DOHH2 (cell line): Measurements from ENCODE around the gene RAVER2.

Source experiments
- H3F3A ChIP-seq: fragments of 200-600 bp; sonication (generic), shearing (Covaris generic); 2 replicates; pipeline ENCODE4 v1.6.0; 2016; ENCODE audit warnings: antibody characterized with exemption, mild to moderate bottlenecking; ENCODE audit not compliant: control insufficient read depth, insufficient read depth
- H3K27ac ChIP-seq: fragments of 200-600 bp; sonication (generic); 2 replicates; pipeline ENCODE4 v1.5.1; 2014; ENCODE audit warnings: low read depth, mild to moderate bottlenecking, low read length, moderate library complexity
- H3K27me3 ChIP-seq: fragments of 200-600 bp; sonication (generic); 2 replicates; pipeline ENCODE4 v1.6.1; 2014; ENCODE audit warnings: mild to moderate bottlenecking, low read length, mixed read lengths; ENCODE audit not compliant: control insufficient read depth
- H3K36me3 ChIP-seq: fragments of 200-600 bp; sonication (generic); 2 replicates; pipeline ENCODE4 v1.6.1; 2014; ENCODE audit warnings: mild to moderate bottlenecking, low read length, moderate library complexity, mixed read lengths; ENCODE audit not compliant: control insufficient read depth
- H3K4me1 ChIP-seq: fragments of 200-600 bp; sonication (generic); 2 replicates; pipeline ENCODE4 v1.6.1; 2014; ENCODE audit warnings: mild to moderate bottlenecking, low read length, mixed read lengths; ENCODE audit not compliant: control insufficient read depth
- H3K4me2 ChIP-seq: fragments of 200-600 bp; sonication (generic); 2 replicates; pipeline ENCODE4 v1.6.0; 2014; ENCODE audit warnings: mild to moderate bottlenecking, low read length, moderate library complexity
- H3K4me3 ChIP-seq: fragments of 200-600 bp; sonication (generic); 2 replicates; pipeline ENCODE4 v1.5.1; 2014; ENCODE audit warnings: mild to moderate bottlenecking, low read length, mixed read lengths
- H3K79me2 ChIP-seq: fragments of 200-600 bp; sonication (generic); 2 replicates; pipeline ENCODE4 v1.6.1; 2014; ENCODE audit warnings: mild to moderate bottlenecking, low read length, mixed read lengths; ENCODE audit not compliant: control insufficient read depth
- H3K9me2 ChIP-seq: fragments of 200-600 bp; sonication (generic); replicated peaks from 2 replicates; pipeline ENCODE4 v1.6.1; 2014; ENCODE audit warnings: mild to moderate bottlenecking, low read length, mixed read lengths; ENCODE audit not compliant: control insufficient read depth
- H3K9me3 ChIP-seq: fragments of 200-600 bp; sonication (generic); 2 replicates; pipeline ENCODE4 v1.6.1; 2014; ENCODE audit warnings: antibody characterized with exemption, low read length, mixed read lengths; ENCODE audit not compliant: control insufficient read depth, insufficient read depth
- H4K20me1 ChIP-seq: fragments of 200-600 bp; sonication (generic); 2 replicates; pipeline ENCODE4 v1.6.0; 2014; ENCODE audit warnings: low read depth, mild to moderate bottlenecking, antibody characterized with exemption, low read length, moderate library complexity; ENCODE audit not compliant: control insufficient read depth, insufficient read depth
- EZH2phosphoT487 ChIP-seq: fragments of 200-600 bp; sonication (generic); IDR thresholded peaks from 2 replicates; pipeline ENCODE4 v1.6.1; 2017; ENCODE audit warnings: borderline replicate concordance, mild to moderate bottlenecking, antibody characterized with exemption, low read length, moderate library complexity, mixed read lengths
- TF ChIP-seq, protein P1 (sequence below): fragments of 200-600 bp; sonication (generic); IDR thresholded peaks from one replicate; pipeline ENCODE4 v1.5.1; 2014; ENCODE audit warnings: antibody characterized with exemption, mild to moderate bottlenecking, low read depth, low read length; ENCODE audit not compliant: poor library complexity, severe bottlenecking

RAVER2 gene

DNA sequence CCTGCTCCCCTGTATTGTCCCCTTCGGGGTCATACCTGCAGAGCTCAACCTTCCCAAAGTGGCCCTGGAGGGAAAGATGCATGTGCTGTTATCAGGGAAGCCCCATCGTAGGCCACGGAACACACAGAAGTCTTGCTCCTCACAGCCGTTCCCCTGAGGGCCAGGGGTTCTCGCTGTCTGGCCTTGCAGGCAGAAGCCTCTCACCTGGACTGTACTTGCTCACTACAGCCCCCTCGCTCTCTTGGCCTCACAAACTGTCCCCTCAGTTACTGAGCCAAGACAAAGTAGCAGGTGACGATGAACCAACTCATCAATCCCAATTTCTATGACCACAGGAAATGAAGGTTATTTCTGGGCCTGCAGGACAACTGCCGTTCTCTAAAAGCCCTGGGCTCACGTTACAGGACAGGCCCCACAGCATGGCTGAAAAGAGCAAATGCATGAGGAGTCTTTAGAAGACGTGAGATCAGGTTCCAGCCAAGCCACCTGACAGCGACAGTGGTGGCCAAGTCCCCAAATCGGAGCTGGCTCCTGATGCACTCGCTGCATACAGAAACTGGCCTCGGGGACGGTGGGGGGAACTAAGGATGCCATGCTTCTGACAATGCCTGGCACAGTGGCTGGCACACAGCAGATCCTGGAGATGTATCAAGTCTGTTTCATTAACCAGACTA lies 95.0 kb downstream of the RAVER2 start:
- H3F3A ChIP-seq: no peaks in the 10 kb centered on the region
- TF ChIP-seq EZH2phosphoT487: no peak
- TF ChIP-seq, protein P1, sequence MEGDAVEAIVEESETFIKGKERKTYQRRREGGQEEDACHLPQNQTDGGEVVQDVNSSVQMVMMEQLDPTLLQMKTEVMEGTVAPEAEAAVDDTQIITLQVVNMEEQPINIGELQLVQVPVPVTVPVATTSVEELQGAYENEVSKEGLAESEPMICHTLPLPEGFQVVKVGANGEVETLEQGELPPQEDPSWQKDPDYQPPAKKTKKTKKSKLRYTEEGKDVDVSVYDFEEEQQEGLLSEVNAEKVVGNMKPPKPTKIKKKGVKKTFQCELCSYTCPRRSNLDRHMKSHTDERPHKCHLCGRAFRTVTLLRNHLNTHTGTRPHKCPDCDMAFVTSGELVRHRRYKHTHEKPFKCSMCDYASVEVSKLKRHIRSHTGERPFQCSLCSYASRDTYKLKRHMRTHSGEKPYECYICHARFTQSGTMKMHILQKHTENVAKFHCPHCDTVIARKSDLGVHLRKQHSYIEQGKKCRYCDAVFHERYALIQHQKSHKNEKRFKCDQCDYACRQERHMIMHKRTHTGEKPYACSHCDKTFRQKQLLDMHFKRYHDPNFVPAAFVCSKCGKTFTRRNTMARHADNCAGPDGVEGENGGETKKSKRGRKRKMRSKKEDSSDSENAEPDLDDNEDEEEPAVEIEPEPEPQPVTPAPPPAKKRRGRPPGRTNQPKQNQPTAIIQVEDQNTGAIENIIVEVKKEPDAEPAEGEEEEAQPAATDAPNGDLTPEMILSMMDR: no peak
- H3K9me3 ChIP-seq: no peaks in the 10 kb centered on the region
- no peaks in the 10 kb centered on the region for H3K9me2 ChIP-seq
- no peaks in the 10 kb centered on the region for H4K20me1 ChIP-seq
- no peak overlapping the region for H3K4me2 ChIP-seq
- H3K4me1 ChIP-seq: peaks cover 14% of the 10 kb centered on the region
- no peaks in the 10 kb centered on the region for H3K79me2 ChIP-seq
- no peak overlapping the region for H3K27ac ChIP-seq
- H3K36me3 ChIP-seq: peaks cover 75% of the 10 kb centered on the region
- no peak overlapping the region for H3K4me3 ChIP-seq
- H3K27me3 ChIP-seq: no peaks in the 10 kb centered on the region

DNA sequence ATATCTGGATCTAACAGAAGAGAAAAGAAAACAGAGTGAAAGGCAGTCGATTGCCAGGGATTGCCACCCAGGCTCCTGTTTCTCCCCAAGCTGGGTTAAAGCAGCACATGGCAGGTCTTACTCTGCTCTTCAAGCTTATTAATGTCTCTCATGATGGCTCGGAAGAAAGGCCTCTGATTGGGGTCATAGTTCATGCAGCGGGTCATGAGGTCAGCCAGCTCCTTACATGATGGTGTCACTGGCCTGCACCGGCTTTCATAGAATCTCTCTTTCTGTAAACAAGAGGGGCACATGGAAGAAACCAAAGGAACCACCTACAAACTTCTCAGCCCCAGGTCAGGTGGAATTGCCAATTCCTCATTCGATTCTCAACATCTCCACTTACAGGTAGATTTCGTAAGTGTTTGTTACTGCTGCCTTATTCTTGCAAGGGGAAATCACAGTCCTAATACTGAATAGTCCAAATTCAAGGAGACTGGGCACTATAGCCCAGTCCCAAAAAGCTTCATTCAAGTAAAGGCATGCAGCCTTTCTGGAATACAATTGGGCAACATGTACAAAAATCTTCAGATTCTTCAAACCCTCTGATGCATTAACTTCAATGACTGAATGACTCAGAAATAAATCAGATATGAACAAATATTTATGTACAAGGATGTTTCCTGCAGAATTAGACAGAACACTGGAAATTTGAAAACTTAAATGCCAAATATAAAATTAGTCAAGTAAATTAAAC lies 96.6 kb downstream of the RAVER2 start:
- Histone ChIP-seq H4K20me1 (no peaks in the 10 kb centered on the region), H3F3A (no peaks in the 10 kb centered on the region), H3K4me1 (peaks cover 14% of the 10 kb centered on the region), H3K36me3 (peaks cover 69% of the 10 kb centered on the region), H3K27ac (no peak overlapping the region), H3K4me2 (no peak overlapping the region), H3K9me3 (no peaks in the 10 kb centered on the region), H3K9me2 (no peaks in the 10 kb centered on the region), H3K4me3 (no peak overlapping the region), H3K79me2 (no peaks in the 10 kb centered on the region), H3K27me3 (no peaks in the 10 kb centered on the region)
- TF ChIP-seq, protein P1: no peak
- no peak for TF ChIP-seq EZH2phosphoT487

DNA sequence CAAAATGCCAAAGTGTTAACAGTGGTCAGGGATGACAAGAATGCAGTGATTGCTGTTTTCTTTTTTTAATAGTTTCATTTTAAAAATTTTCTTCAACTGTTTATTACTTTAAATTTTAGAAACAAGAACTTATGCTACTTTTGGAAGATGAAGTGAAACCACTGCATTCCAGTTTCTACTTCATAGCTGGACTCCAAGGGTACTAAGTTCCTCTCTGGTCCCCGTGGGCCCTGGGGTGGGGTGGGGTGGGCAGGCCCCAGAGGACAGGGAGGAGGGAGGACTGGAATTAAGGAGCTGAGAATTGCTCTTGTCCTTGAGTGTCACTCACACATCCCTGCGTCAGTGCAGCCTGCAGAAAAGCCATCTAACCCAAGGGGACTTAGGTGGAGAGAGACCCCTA lies 97.3 kb downstream of the RAVER2 start:
- Histone ChIP-seq H3K4me1 (peaks cover 14% of the 10 kb centered on the region), H3K4me2 (no peak overlapping the region)

More for the DNA sequence above, 97.3 kb downstream of the RAVER2 start:
- Histone ChIP-seq H4K20me1 (no peaks in the 10 kb centered on the region), H3F3A (no peaks in the 10 kb centered on the region), H3K79me2 (no peaks in the 10 kb centered on the region), H3K36me3 (peaks cover 64% of the 10 kb centered on the region), H3K4me3 (no peak overlapping the region), H3K27me3 (no peaks in the 10 kb centered on the region), H3K27ac (no peak overlapping the region), H3K9me3 (no peaks in the 10 kb centered on the region), H3K9me2 (no peaks in the 10 kb centered on the region)
- TF ChIP-seq, protein P1: no peak
- no peak for TF ChIP-seq EZH2phosphoT487
